PC-3 (cell line): ENCODE results near the gene CLDND1. TPM values are rescaled to one million over a fixed set of nuclear protein-coding genes. Genes with fewer than 3 reads are reported as not detected.

Source experiments
- ATAC-seq: fragments of 200-7000 bp; cut with Tn5 transposase; 2 replicates; pipeline ENCODE4 v1.9.1; 2020; ENCODE audit warnings: mild to moderate bottlenecking, moderate library complexity
- BruUV-seq: library from RNA; stranded (reverse); fragments of 400-500 nt; replicated peaks from 2 replicates; lab custom pipeline; 2021; lab: Mats Ljungman, UMichigan
- CTCF ChIA-PET: fragments of 300-600 bp; sonication (Branson Sonifier 250); formaldehyde crosslinking; loops from one replicate; lab custom pipeline; 2022; ENCODE audit warnings: antibody characterized with exemption; lab: Charles Lee
- POLR2A ChIA-PET: fragments of 300-600 bp; sonication (Branson Sonifier 250); formaldehyde crosslinking; loops from one replicate; lab custom pipeline; 2022; ENCODE audit warnings: antibody characterized with exemption; ENCODE audit not compliant: unreplicated experiment; lab: Charles Lee
- DNase-seq: peaks from one replicate; pipeline ENCODE4 v3.0.0-alpha.2; 2015
- H2AFZ ChIP-seq: fragments of 300-600 bp; sonication (generic); 2 replicates; pipeline ENCODE4 v1.6.0; 2016; ENCODE audit warnings: antibody characterized with exemption, low read length
- H3F3A ChIP-seq: fragments of 300-600 bp; sonication (generic); one replicate; pipeline ENCODE4 v1.6.0; 2017; ENCODE audit warnings: antibody characterized with exemption, low read length, control low read depth, mild to moderate bottlenecking; ENCODE audit not compliant: unreplicated experiment
- H3K27ac ChIP-seq: fragments of 300-600 bp; sonication (generic); 2 replicates; pipeline ENCODE4 v1.5.1; 2016; ENCODE audit warnings: mild to moderate bottlenecking, low read length
- H3K27me3 ChIP-seq: fragments of 300-600 bp; sonication (generic); 2 replicates; pipeline ENCODE4 v1.6.1; 2016; ENCODE audit warnings: low read length, mixed read lengths
- H3K36me3 ChIP-seq: fragments of 300-600 bp; sonication (generic); 2 replicates; pipeline ENCODE4 v1.6.1; 2016; ENCODE audit warnings: low read depth, mixed run types, low read length, mixed read lengths
- H3K4me1 ChIP-seq: fragments of 300-600 bp; sonication (generic); 2 replicates; pipeline ENCODE4 v1.5.1; 2016; ENCODE audit warnings: low read length; ENCODE audit not compliant: insufficient read depth
- H3K4me2 ChIP-seq: fragments of 300-600 bp; sonication (generic); 2 replicates; pipeline ENCODE4 v1.6.0; 2016; ENCODE audit warnings: low read length
- H3K4me3 ChIP-seq: fragments of 300-600 bp; sonication (generic); 2 replicates; pipeline ENCODE4 v1.5.1; 2016; ENCODE audit warnings: mild to moderate bottlenecking, low read length, mixed read lengths
- H3K79me2 ChIP-seq: fragments of 300-600 bp; sonication (generic); 2 replicates; pipeline ENCODE4 v1.6.1; 2017; ENCODE audit warnings: low read length, mixed read lengths
- H3K9ac ChIP-seq: fragments of 300-600 bp; sonication (generic); 2 replicates; pipeline ENCODE4 v1.6.0; 2016; ENCODE audit warnings: mild to moderate bottlenecking, low read length
- H3K9me2 ChIP-seq: fragments of 300-600 bp; sonication (generic); replicated peaks from 2 replicates; pipeline ENCODE4 v1.6.1; 2016; ENCODE audit warnings: mixed run types, low read length, mixed read lengths
- H3K9me3 ChIP-seq: fragments of 300-600 bp; sonication (generic); 2 replicates; pipeline ENCODE4 v1.6.1; 2016; ENCODE audit warnings: low read length, mixed read lengths
- H4K20me1 ChIP-seq: fragments of 300-600 bp; sonication (generic); 2 replicates; pipeline ENCODE4 v1.6.1; 2016; ENCODE audit warnings: low read length, mixed read lengths
- CTCF ChIP-seq: fragments of 300-600 bp; sonication (generic); conservative IDR thresholded peaks from 2 replicates; pipeline ENCODE4 v1.5.1; 2017; ENCODE audit warnings: antibody characterized with exemption, low read depth, mild to moderate bottlenecking, low read length
- EZH2 ChIP-seq: fragments of 300-600 bp; sonication (generic); IDR thresholded peaks from one replicate; pipeline ENCODE4 v1.6.1; 2017; ENCODE audit warnings: antibody characterized with exemption, mild to moderate bottlenecking, low read length; ENCODE audit not compliant: unreplicated experiment
- EZH2phosphoT487 ChIP-seq: fragments of 300-600 bp; sonication (generic); IDR thresholded peaks from 2 replicates; pipeline ENCODE4 v1.6.1; 2018; ENCODE audit warnings: mild to moderate bottlenecking, antibody characterized with exemption, low read length, borderline replicate concordance
- intact Hi-C: fragments of 100-400 bp; cut with micrococcal nuclease; formaldehyde crosslinking; loops from 2 replicates; pipeline ENCODE4 v1.9.0; 2023
- total RNA-seq: library from RNA; depleted of rRNA; stranded (reverse); fragments of >200 nt; gene quantifications from 2 replicates; pipeline ENCODE4 v1.2.3, GENCODE V29; 2014

CLDND1 gene
- total RNA-seq, 1 experiment from 2014 or later, result 81.1 TPM

DNA sequence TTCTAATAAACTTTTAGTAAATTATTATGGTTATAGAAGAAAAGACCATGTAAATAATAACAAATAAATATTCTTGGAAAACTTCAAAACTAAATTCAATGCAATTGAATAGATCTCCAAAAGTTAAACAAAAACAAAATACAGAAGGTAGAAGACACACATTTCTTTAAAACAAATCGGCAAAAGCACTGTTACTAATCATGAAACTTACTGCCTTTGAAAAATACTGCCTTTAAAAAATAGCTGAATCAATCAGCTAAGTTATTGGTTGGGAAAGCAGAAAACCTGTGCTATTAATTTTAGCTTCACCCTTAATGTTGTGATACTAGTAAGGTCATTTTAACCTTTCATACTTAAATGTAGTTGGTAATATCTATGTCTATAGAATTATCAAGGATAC is 12.0 kb upstream of the CLDND1 start:
- Histone ChIP-seq H3K79me2 (no peaks in the 10 kb centered on the region), H3K9me3 (no peaks in the 10 kb centered on the region), H3K9ac (no peak overlapping the region), H3K9me2 (no peaks in the 10 kb centered on the region), H3K27ac (no peak overlapping the region), H3K36me3 (no peaks in the 10 kb centered on the region), H3K4me2 (no peak overlapping the region), H3K4me1 (peaks cover 8% of the 10 kb centered on the region), H3K4me3 (no peak overlapping the region), H4K20me1 (no peaks in the 10 kb centered on the region), H3K27me3 (no peaks in the 10 kb centered on the region; the same call in 1 of the 2 replicates), H3F3A (no peaks in the 10 kb centered on the region), H2AFZ (no peak overlapping the region)
- ATAC-seq, result no peak
- POLR2A ChIA-PET, result no interaction called here
- CTCF ChIA-PET, result no interaction called here
- BruUV-seq, result no TSS peak
- DNase-seq, result no peak
- intact Hi-C loops, result no loop called here
- TF ChIP-seq EZH2 (no peak), CTCF (no peak), EZH2phosphoT487 (no peak)

DNA sequence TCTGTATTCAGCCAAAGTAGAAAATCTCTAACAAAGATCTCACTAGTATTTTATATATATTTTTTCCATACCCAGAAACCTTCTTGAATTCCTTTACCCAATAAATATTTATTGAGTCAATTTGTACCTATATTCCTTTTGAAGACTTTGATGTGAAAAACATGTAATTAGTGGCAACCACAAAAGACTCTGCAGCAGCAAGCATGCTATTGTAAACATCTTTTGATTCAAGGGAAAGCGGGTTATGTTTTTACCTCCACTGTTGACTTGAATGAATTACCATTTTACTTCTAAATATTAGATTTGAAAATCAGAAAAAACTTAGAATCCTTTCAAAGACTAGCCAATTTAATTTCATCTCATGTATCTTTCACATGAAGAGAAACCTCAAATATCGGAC is 11.5 kb upstream of the CLDND1 start:
- Histone ChIP-seq H3K4me2 (no peak overlapping the region), H3K27me3 (no peaks in the 10 kb centered on the region; the same call in 1 of the 2 replicates), H3K4me1 (peaks cover 8% of the 10 kb centered on the region), H3K27ac (no peak overlapping the region), H3K79me2 (no peaks in the 10 kb centered on the region), H3K4me3 (no peak overlapping the region), H3F3A (no peaks in the 10 kb centered on the region), H3K9me2 (no peaks in the 10 kb centered on the region), H3K36me3 (no peaks in the 10 kb centered on the region), H3K9ac (no peak overlapping the region), H2AFZ (no peak overlapping the region), H3K9me3 (no peaks in the 10 kb centered on the region), H4K20me1 (no peaks in the 10 kb centered on the region)
- TF ChIP-seq EZH2 (no peak), CTCF (no peak), EZH2phosphoT487 (no peak)
- CTCF ChIA-PET, result no interaction called here
- POLR2A ChIA-PET, result no interaction called here
- ATAC-seq (no peak), DNase-seq (no peak)
- BruUV-seq, result no TSS peak
- intact Hi-C loops, result no loop called here

- ATAC-seq, result no peak
- no peaks in the 10 kb centered on the region; the same call in 1 of the 2 replicates for H3K27me3 ChIP-seq
- H2AFZ ChIP-seq, result no peak overlapping the region
- no peak overlapping the region for H3K27ac ChIP-seq
- DNase-seq, result no peak
- CTCF ChIA-PET, result interaction anchor here (0.6 kb wide), 1 partner anchor 22 kb away, joined by 3 read pairs; no protein-coding TSS in a partner anchor
- no peaks in the 10 kb centered on the region for H3K9me3 ChIP-seq
- H3K4me2 ChIP-seq, result no peak overlapping the region
- no peaks in the 10 kb centered on the region for H3F3A ChIP-seq
- no TSS peak for BruUV-seq
- TF ChIP-seq CTCF (no peak), EZH2phosphoT487 (no peak), EZH2 (no peak)
- H3K4me1 ChIP-seq, result peaks cover 3% of the 10 kb centered on the region; the same call in 1 of the 2 replicates
- no peaks in the 10 kb centered on the region for H3K79me2 ChIP-seq
- POLR2A ChIA-PET, result no interaction called here
- H3K36me3 ChIP-seq, result no peaks in the 10 kb centered on the region
- H4K20me1 ChIP-seq, result no peaks in the 10 kb centered on the region
- no peak overlapping the region for H3K4me3 ChIP-seq
- intact Hi-C loops, result no loop called here
- H3K9ac ChIP-seq, result no peak overlapping the region
- H3K9me2 ChIP-seq, result no peaks in the 10 kb centered on the region
Observed at GRCh38 chr3:98532709-98533571, 10.2 kb upstream of the CLDND1 start.
